HUES48 (cell line): ENCODE measurements around the gene STMP1.

ENCODE experiments used
- H3K27ac ChIP-seq: one replicate; pipeline ENCODE4 v1.7.0; 2013; ENCODE audit warnings: low read depth, low read length, inconsistent platforms
- H3K27me3 ChIP-seq: 2 replicates; pipeline ENCODE4 v1.6.1; 2013; ENCODE audit warnings: mild to moderate bottlenecking, low read length; ENCODE audit not compliant: control insufficient read depth, insufficient read depth
- H3K36me3 ChIP-seq: 2 replicates; pipeline ENCODE4 v1.6.1; 2013; ENCODE audit warnings: low read length; ENCODE audit not compliant: control insufficient read depth, insufficient read depth
- H3K4me1 ChIP-seq: 2 replicates; pipeline ENCODE4 v1.6.1; 2013; ENCODE audit warnings: mild to moderate bottlenecking, low read length; ENCODE audit not compliant: control insufficient read depth, insufficient read depth
- H3K4me3 ChIP-seq: 2 replicates; pipeline ENCODE4 v1.5.1; 2013; ENCODE audit warnings: mild to moderate bottlenecking, low read depth, low read length
- H3K9ac ChIP-seq: 2 replicates; pipeline ENCODE4 v1.6.1; 2013; ENCODE audit warnings: mild to moderate bottlenecking, low read depth, low read length, moderate library complexity
- H3K9me3 ChIP-seq: 2 replicates; pipeline ENCODE4 v1.6.1; 2013; ENCODE audit warnings: low read length; ENCODE audit not compliant: control insufficient read depth, insufficient read depth

Gene STMP1

DNA sequence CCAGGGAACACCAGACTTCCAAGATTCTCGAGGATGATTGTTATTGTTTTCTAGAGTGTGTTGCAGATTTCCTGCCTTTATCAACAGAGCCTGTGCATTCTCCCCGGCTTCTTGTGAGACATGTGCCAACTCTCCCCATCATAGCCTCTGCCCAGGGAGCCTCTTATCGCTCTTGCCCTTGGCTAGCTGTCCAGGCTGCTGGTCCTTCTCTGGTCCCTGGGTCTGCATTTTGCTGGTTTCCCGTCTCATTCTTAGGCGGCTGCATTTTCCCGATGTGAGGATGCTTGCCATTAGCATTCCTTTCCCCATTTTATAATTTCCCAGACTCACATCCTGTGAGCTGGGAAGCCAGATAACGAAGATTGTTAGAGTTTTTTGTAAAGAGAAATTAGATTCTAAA, 50.5 kb downstream of the STMP1 start:
- Histone ChIP-seq H3K27me3 (no peaks in the 10 kb centered on the region), H3K27ac (no peak overlapping the region), H3K36me3 (no peaks in the 10 kb centered on the region), H3K4me1 (peaks cover 20% of the 10 kb centered on the region; the same call in 1 of the 2 replicates), H3K9me3 (no peaks in the 10 kb centered on the region), H3K4me3 (no peak overlapping the region), H3K9ac (no peak overlapping the region)

DNA sequence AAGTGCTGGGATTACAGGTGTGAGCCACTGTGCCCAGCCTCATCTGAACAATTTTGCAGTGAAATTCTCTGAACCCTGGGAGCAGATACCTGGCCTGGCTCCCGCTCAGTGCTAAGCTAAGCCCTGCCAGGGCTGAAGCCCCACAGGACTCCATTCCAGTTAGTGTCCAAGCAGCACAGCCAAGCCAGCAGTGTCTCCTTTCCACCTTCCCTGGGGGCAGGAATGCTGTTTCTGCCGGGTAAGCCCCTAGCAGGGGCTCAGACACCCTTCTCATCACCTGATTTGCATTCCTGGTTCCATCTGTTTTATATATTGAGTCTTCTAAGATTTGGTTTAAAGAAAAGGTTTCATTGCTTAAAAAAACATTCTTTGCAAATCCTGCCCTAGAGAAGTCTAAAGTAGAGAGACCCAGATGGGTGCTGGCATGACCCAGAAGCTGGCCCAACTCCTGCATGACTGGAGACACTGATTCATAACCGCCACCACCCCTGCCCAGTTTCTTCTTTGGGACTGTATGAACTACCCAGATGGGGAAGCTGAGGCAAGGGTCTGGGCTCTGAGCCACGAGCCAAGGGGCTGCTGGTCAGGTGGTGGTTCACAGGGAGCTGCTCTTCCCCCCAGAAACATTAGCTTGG, 51.6 kb downstream of the STMP1 start:
- no peak overlapping the region for H3K9ac ChIP-seq
- no peaks in the 10 kb centered on the region for H3K36me3 ChIP-seq
- peaks cover 20% of the 10 kb centered on the region; the same call in 1 of the 2 replicates for H3K4me1 ChIP-seq
- H3K4me3 ChIP-seq, result no peak overlapping the region
- peak overlapping the region; percentile 60 for H3K27ac ChIP-seq
- H3K27me3 ChIP-seq, result no peaks in the 10 kb centered on the region
- no peaks in the 10 kb centered on the region for H3K9me3 ChIP-seq

DNA sequence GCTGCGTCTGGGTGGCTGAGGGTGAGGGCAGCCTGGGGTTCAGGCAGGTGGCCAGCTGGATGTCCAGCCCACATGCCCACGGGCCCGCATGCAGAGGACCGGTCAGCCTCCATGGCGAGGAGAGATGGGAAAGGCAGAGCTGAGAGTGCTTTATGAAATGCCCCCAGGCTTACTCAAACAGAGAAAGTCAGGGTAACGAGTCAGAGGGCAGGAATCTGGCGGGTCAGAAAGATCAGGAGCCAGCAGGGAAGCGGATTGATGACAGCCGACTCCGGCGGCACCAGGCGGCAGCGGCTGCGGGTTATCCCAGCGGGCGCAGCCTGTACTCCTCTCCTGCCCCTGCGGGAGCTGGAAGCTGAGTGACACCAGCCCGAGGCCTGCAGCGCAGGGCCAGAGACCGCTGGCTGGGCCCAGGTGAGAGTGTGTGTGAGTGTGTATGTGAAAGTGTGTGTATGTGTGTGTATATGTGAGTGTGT, 52.3 kb downstream of the STMP1 start:
- Histone ChIP-seq H3K9ac (no peak overlapping the region), H3K4me1 (peaks cover 20% of the 10 kb centered on the region; the same call in 1 of the 2 replicates), H3K36me3 (no peaks in the 10 kb centered on the region), H3K27ac (peak overlapping the region; percentile 60), H3K9me3 (no peaks in the 10 kb centered on the region), H3K4me3 (no peak overlapping the region), H3K27me3 (no peaks in the 10 kb centered on the region)

DNA sequence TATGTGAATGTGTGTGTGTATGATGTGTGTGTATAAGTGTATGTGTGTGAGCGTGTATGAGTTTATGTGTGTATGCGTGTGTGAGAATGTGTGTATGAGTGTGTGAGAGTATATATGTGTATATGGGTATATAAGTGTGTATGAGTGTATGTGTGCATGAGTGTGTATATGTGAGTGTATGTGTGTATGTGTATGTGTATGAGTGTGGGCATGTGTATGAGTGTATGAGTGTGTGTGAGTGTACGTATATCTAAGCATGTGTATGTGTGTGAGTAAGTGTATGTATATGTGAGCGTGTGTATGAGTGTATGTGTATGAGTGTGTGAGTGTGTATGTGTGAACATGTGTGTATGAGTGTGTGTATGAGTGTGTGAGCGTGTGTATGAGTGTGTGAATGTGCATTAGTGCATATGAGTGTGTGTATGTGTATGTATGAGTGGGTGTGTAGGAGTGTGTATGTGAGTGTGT, 52.8 kb downstream of the STMP1 start:
- H3K9ac ChIP-seq, result no peak overlapping the region
- no peaks in the 10 kb centered on the region for H3K36me3 ChIP-seq
- peaks cover 20% of the 10 kb centered on the region; the same call in 1 of the 2 replicates for H3K4me1 ChIP-seq
- no peak overlapping the region for H3K27ac ChIP-seq
- H3K4me3 ChIP-seq, result no peak overlapping the region
- H3K9me3 ChIP-seq, result no peaks in the 10 kb centered on the region
- H3K27me3 ChIP-seq, result no peaks in the 10 kb centered on the region

DNA sequence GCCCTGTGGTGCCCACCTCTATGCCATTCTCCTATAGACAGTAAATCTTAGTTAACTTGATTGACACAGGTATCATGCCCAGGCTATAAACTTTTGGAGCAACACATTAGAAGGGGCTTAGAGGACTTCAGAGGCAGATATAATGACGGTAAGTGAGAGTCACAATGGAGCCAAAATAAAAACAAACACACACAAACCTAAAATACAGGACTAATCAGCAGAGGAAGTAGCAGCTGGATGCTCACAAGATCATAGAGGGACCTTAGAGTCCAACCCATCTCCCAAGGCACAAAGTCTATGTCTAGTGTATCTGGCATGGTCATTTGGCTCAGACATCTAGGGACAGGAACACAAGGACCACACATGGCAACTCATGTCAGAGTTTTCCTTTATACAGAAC, 53.4 kb downstream of the STMP1 start:
- Histone ChIP-seq H3K4me3 (no peak overlapping the region), H3K27ac (no peak overlapping the region), H3K27me3 (no peaks in the 10 kb centered on the region), H3K36me3 (no peaks in the 10 kb centered on the region), H3K9me3 (no peaks in the 10 kb centered on the region), H3K9ac (no peak overlapping the region), H3K4me1 (peaks cover 18% of the 10 kb centered on the region; the same call in 1 of the 2 replicates)

DNA sequence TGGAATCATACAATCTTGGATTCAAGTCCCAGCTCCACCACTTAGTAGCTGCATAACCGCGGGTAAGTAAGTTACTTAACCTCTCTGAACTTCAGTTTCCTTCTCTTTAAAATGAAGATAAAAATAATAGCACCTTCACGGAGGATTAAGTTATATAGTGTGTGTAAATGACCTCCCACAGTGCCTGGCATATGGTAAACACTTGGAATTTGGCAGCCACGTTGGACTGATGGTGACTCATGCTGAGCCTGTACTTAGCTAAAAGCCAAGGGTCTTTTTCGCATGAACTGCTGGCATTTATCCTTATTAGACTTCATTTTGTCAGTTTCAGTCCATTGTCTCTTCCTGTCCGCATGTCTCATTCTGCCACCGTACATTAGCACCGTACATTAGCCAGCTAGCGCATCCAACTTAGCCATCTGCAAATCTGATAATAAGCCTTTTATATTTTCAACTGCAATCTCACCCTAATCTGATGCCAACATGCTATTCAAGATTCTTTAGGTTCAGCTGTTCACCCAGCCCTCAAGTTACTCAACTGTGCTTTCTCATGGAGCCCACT, 54.4 kb downstream of the STMP1 start:
- Histone ChIP-seq H3K4me1 (peaks cover 14% of the 10 kb centered on the region; the same call in 1 of the 2 replicates), H3K27ac (no peak overlapping the region), H3K27me3 (no peaks in the 10 kb centered on the region), H3K9me3 (no peaks in the 10 kb centered on the region), H3K36me3 (no peaks in the 10 kb centered on the region), H3K4me3 (no peak overlapping the region), H3K9ac (no peak overlapping the region)

DNA sequence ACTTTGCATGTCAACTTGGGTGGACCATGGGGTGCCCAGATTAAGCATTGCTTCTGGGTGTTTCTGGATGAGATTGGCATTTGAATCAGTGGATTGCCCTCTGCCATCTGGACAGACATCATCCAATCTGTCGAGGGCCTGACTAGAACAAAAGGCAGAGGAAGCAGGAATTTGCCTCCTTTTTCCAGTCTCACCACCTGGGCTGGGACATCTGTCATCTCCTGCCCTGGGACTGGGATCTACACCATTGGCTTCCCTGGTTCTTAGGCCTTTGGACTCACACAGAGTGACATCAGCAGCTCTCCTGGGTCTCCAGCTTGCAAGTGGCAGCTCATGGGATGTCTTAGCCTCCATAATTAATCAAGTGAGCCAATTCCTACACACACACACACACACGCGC, 55.4 kb downstream of the STMP1 start:
- Histone ChIP-seq H3K27ac (no peak overlapping the region), H3K4me3 (no peak overlapping the region), H3K27me3 (no peaks in the 10 kb centered on the region), H3K36me3 (no peaks in the 10 kb centered on the region), H3K9me3 (no peaks in the 10 kb centered on the region), H3K4me1 (peaks cover 14% of the 10 kb centered on the region; the same call in 1 of the 2 replicates), H3K9ac (no peak overlapping the region)

DNA sequence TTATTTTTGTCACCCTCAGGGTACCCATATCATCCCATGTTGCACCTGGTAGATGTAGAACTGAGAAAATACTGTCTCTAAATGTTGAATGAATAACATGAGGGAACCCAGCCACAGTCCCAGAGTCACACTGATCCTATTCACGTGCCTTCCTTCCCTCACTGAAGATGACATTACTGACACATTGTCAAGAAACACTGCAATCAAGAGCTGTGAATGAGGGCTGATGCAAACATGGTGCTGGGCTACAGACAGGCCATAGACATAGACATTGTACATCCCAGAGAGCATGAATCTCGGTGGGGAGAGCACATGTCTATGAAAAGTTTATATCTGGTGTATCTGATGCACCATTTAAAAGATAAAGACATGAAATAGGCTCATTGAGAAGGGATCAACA, 55.9 kb downstream of the STMP1 start:
- Histone ChIP-seq H3K36me3 (no peaks in the 10 kb centered on the region), H3K27me3 (no peaks in the 10 kb centered on the region), H3K9ac (no peak overlapping the region), H3K4me3 (no peak overlapping the region), H3K4me1 (peaks cover 12% of the 10 kb centered on the region; the same call in 1 of the 2 replicates), H3K27ac (no peak overlapping the region), H3K9me3 (no peaks in the 10 kb centered on the region)

DNA sequence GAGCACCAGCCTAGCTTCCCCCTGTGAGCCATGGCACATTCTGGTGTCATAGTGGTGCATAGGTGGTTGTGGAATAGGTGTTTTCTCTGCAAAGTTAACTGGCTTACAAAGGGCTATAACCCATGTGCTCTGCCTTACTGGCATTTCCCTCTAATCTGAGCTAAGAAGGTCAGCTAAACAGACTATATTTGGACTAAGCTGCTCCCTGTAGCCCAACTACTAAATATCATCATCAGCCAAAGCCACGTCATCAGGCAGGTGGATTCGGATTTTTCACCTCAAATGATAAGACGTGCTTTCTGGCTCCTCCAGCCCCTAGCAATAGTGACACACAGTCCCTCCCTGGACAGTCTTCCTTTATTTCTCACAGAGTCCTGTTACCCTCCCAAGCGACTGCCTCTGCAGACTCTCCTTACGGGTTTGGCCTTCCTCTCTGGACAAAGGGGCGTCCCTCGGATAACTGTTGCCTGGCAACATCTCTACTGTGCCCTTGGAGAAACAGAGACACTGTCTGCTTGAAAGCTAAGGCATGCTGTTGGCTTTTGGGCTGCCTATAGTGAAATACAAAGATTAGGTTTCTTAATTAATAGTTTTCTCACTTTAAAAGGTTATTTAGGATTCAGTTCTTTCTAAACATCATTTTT, 56.6 kb downstream of the STMP1 start:
- H3K4me3 ChIP-seq, result no peak overlapping the region
- H3K4me1 ChIP-seq, result peaks cover 10% of the 10 kb centered on the region; the same call in 1 of the 2 replicates
- no peak overlapping the region for H3K27ac ChIP-seq
- H3K9ac ChIP-seq, result no peak overlapping the region
- no peaks in the 10 kb centered on the region for H3K27me3 ChIP-seq
- H3K9me3 ChIP-seq, result no peaks in the 10 kb centered on the region
- no peaks in the 10 kb centered on the region for H3K36me3 ChIP-seq

DNA sequence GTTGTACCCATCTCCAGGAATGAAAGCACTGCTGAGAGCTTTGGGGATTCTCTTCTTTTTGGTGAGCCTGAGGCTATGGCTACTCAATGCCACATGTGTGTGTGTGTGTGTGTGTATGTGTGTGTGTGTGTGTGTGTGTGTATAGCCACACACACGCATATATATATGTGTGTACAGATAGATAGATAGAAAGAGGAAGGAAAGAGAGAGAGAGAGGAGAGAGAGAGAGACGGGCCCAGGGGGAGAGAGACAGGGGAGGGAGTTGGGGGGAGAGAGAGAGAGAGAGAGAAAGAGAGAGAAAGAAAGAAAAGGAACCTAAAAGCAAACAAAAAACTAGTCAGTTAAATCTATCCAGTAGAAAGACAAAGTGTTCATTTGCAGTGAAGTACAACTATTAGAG, 57.4 kb downstream of the STMP1 start:
- Histone ChIP-seq H3K9ac (no peak overlapping the region), H3K27ac (no peak overlapping the region), H3K36me3 (no peaks in the 10 kb centered on the region), H3K4me3 (no peak overlapping the region), H3K27me3 (no peaks in the 10 kb centered on the region), H3K9me3 (no peaks in the 10 kb centered on the region), H3K4me1 (peaks cover 3% of the 10 kb centered on the region; the same call in 1 of the 2 replicates)
